Smooth muscle cell (in vitro differentiated cells): Measurements from ENCODE around the gene SGF29. TPM values are rescaled to one million over a fixed set of nuclear protein-coding genes. Genes with fewer than 3 reads are reported as not detected.
"Not testable (repeated sequence)": the region's sequence is repeated elsewhere in the genome, so short reads cannot be mapped to it uniquely, and the experiment has no call there.

Experiments
- DNase-seq: peaks from one replicate; lab custom pipeline; 2025; ENCODE audit not compliant: unreplicated experiment; lab: John Stamatoyannopoulos, UW
- H2AFZ ChIP-seq: fragments of 200-600 bp; sonication (generic); 2 replicates; pipeline ENCODE4 v1.6.0; 2016; ENCODE audit warnings: antibody characterized with exemption, low read depth, mild to moderate bottlenecking
- H3F3A ChIP-seq: fragments of 200-600 bp; sonication (generic); 2 replicates; pipeline ENCODE4 v1.6.0; 2017; ENCODE audit warnings: antibody characterized with exemption, low read depth
- H3K27ac ChIP-seq: fragments of 200-600 bp; sonication (generic); 2 replicates; pipeline ENCODE4 v1.5.1; 2016; ENCODE audit warnings: low read depth, mild to moderate bottlenecking
- H3K27me3 ChIP-seq: fragments of 200-600 bp; sonication (generic); 2 replicates; pipeline ENCODE4 v1.6.1; 2016; ENCODE audit warnings: low read depth, mild to moderate bottlenecking
- H3K36me3 ChIP-seq: fragments of 200-600 bp; sonication (generic); 2 replicates; pipeline ENCODE4 v1.5.1; 2016; ENCODE audit warnings: low read depth
- H3K4me1 ChIP-seq: fragments of 200-600 bp; sonication (generic); 2 replicates; pipeline ENCODE4 v1.5.1; 2016; ENCODE audit warnings: low read depth
- H3K4me2 ChIP-seq: fragments of 200-600 bp; sonication (generic); 2 replicates; pipeline ENCODE4 v1.6.0; 2016; ENCODE audit warnings: mild to moderate bottlenecking
- H3K4me3 ChIP-seq: fragments of 200-600 bp; sonication (generic); 2 replicates; pipeline ENCODE4 v1.5.1; 2016; ENCODE audit warnings: mild to moderate bottlenecking
- H3K79me2 ChIP-seq: fragments of 200-600 bp; sonication (generic); 2 replicates; pipeline ENCODE4 v1.6.0; 2016; ENCODE audit warnings: low read depth, mild to moderate bottlenecking
- H3K9ac ChIP-seq: fragments of 200-600 bp; sonication (generic); 2 replicates; pipeline ENCODE4 v1.6.0; 2016; ENCODE audit warnings: low read depth
- H3K9me3 ChIP-seq: fragments of 200-600 bp; sonication (generic); replicated peaks from 2 replicates; pipeline ENCODE4 v1.5.1; 2016; ENCODE audit warnings: low read depth
- H4K20me1 ChIP-seq: fragments of 200-600 bp; sonication (generic); 2 replicates; pipeline ENCODE4 v1.6.0; 2016; ENCODE audit warnings: low read depth
- CTCF ChIP-seq: fragments of 200-600 bp; sonication (generic); IDR thresholded peaks from 2 replicates; pipeline ENCODE4 v1.5.1; 2017; ENCODE audit warnings: borderline replicate concordance, mild to moderate bottlenecking, antibody characterized with exemption; ENCODE audit not compliant: insufficient read depth, poor library complexity, severe bottlenecking
- WGBS: methylation state at CpG from one replicate; pipeline ENCODE4 v1.1.7; 2016; ENCODE audit warnings: low lambda C conversion rate; 5-methylcytosine and 5-hydroxymethylcytosine counted together
- polyA plus RNA-seq: library from polyadenylated mRNA; unstranded; fragments of >200 nt; fragmentation: Nextera tagmentation; extraction: Ambion mirVana; gene quantifications from 2 replicates; pipeline ENCODE4 v1.2.1, GENCODE V29; 2016
- total RNA-seq: library from RNA; depleted of rRNA; stranded (reverse); fragments of >200 nt; gene quantifications from 2 replicates; pipeline ENCODE4 v1.2.3, GENCODE V29; 2014

Gene SGF29
- total and polyA plus RNA-seq, 2 experiments from 2014 or later: 5.7 to 9.4 TPM

GRCh38 chr16:28591355-28591754, 37.6 kb downstream of the SGF29 start:
- Histone ChIP-seq H3K27ac (no peak overlapping the region), H2AFZ (no peak overlapping the region), H3K36me3 (no peaks in the 10 kb centered on the region), H3K79me2 (no peaks in the 10 kb centered on the region), H3K4me2 (no peak overlapping the region), H3K4me3 (no peak overlapping the region), H4K20me1 (no peaks in the 10 kb centered on the region), H3K9ac (no peak overlapping the region), H3K9me3 (no peaks in the 10 kb centered on the region), H3F3A (no peaks in the 10 kb centered on the region), H3K4me1 (no peaks in the 10 kb centered on the region), H3K27me3 (no peaks in the 10 kb centered on the region)
- no peak for DNase-seq
- WGBS: 93% methylated on average over 6 of the region's 6 CpGs
- no peak for TF ChIP-seq CTCF

DNA sequence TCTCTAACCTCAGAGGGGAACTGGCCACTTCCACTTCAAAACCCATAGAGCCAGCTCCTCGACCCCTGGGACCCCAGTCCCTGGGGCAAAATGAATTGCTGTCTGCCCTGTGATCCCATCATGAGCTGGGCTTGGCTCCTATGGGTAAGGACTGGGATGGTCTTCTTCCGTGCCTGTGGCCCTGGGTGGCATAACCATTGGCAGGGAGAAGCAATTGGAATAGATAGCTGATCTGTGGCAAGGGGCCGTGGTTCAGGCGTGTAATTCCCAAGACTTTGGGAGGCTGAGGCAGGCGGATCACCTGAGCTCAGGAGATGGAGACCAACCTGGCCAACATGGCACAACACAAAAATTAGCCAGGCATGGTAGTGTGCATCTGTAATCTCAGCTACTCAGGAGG, 38.8 kb downstream of the SGF29 start:
- no peak for DNase-seq
- Histone ChIP-seq H3K4me2 (no peak overlapping the region), H3K27me3 (no peaks in the 10 kb centered on the region), H3K9me3 (no peaks in the 10 kb centered on the region), H3K4me3 (no peak overlapping the region), H4K20me1 (no peaks in the 10 kb centered on the region), H3K4me1 (no peaks in the 10 kb centered on the region), H3K9ac (no peak overlapping the region), H3K36me3 (no peaks in the 10 kb centered on the region), H3K27ac (no peak overlapping the region), H2AFZ (no peak overlapping the region), H3K79me2 (no peaks in the 10 kb centered on the region), H3F3A (no peaks in the 10 kb centered on the region)
- 98% methylated on average over 5 of the region's 5 CpGs for WGBS
- TF ChIP-seq CTCF: no peak

DNA sequence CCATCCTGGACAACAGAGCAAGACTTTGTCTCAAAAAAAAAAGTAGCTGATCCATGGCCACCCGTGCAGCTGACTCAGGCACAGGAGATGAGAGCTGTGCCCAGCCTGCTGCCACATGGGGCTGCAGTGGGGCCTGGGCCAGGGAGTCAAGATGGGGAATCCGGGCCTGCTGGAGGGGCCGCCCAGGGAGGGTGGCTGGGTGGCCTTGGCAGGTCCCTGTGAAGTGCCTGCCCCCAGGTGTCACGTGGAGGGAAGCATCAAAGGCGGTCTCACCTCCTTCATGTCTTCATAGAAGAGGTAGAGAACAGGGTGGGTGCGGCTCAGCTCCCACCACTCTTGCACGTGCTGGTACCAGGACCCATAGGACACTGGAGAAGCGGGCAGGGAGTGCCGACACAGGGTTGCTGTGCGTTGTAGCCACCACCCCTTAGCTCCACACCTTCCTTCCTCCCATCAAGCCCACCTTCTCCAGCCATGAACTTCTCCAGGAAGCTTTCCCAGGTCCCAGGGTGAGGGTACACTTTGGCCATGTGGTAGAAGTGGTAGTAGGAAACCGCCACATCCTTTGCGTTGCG, 39.3 kb downstream of the SGF29 start:
- H3K4me3 ChIP-seq: no peak overlapping the region

DNA sequence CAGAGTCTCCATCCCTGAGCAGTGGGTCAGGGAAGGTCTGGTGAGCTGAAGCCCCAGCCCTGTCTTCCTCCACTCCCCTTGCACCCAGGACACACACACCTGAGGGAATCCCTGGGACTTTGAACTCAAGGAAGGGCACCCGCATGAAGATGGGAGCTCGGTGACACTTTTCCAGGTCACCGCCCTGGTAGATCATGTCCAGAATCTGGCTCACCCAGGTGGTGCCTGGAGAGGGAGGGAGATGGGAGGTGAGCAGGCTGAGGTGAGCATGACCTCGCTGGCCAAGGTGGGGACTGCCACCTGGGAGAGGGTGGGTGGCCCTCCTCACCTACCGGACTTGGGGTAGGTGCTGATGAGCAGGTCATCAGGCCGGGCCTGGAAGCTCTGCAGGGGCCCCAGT, 41.7 kb downstream of the SGF29 start:
- H2AFZ ChIP-seq, DNase-seq, H3K9me3 ChIP-seq, H3K27me3 ChIP-seq, H4K20me1 ChIP-seq, H3K4me1 ChIP-seq, H3K79me2 ChIP-seq, H3K4me3 ChIP-seq, H3K9ac ChIP-seq, H3K4me2 ChIP-seq, H3K27ac ChIP-seq, H3K36me3 ChIP-seq, H3F3A ChIP-seq: not testable (repeated sequence)
- 99% methylated on average over 6 of the region's 6 CpGs for WGBS

More for the DNA sequence above, 39.3 kb downstream of the SGF29 start:
- Histone ChIP-seq H3K36me3 (no peaks in the 10 kb centered on the region), H2AFZ (no peak overlapping the region), H3K9ac (no peak overlapping the region), H3K27ac (no peak overlapping the region), H3K9me3 (no peaks in the 10 kb centered on the region), H4K20me1 (no peaks in the 10 kb centered on the region), H3K4me2 (no peak overlapping the region), H3F3A (no peaks in the 10 kb centered on the region), H3K4me1 (no peaks in the 10 kb centered on the region), H3K79me2 (no peaks in the 10 kb centered on the region), H3K27me3 (no peaks in the 10 kb centered on the region)
- no peak for TF ChIP-seq CTCF
- DNase-seq: no peak
- WGBS: 94% methylated on average over 13 of the region's 13 CpGs
